ENCODE results near the gene PTPRS.

PTPRS gene

GRCh38 chr19:5308451-5309437 lies 31.9 kb downstream of the PTPRS start:
- Histone ChIP-seq H3K4me1 (ENCODE audit: insufficient read depth, insufficient read length) (peaks cover 11% of the 10 kb centered on the region), H3K9me3 (ENCODE audit: insufficient read depth, low read length) (no peaks in the 10 kb centered on the region), H3K4me3 (ENCODE audit: insufficient read length, low read depth) (no peak overlapping the region), H3K9ac (ENCODE audit: insufficient read length, low read depth) (no peak overlapping the region), H3K36me3 (ENCODE audit: insufficient read depth, insufficient read length, low read length) (peaks cover 22% of the 10 kb centered on the region), H3K27me3 (ENCODE audit: insufficient read depth, insufficient read length) (no peaks in the 10 kb centered on the region)
- no peak for DNase-seq (ENCODE audit: low read depth, low spot score)
- no peak for TF ChIP-seq YY1 (IDR thresholded peaks at IDR 0.05; ENCODE audit: insufficient read depth, insufficient read length)
- TF ChIP-seq ZNF274 (IDR thresholded peaks at IDR 0.05; ENCODE audit: low read depth, low read length): no peak
- no peak for TF ChIP-seq SUZ12 (IDR thresholded peaks at IDR 0.05; ENCODE audit: extremely low read depth, insufficient read depth, insufficient read length)

GRCh38 chr19:5307655-5308054 lies 33.0 kb downstream of the PTPRS start:
- no peaks in the 10 kb centered on the region for H3K27me3 ChIP-seq (ENCODE audit: insufficient read depth, insufficient read length)
- no peak for DNase-seq (ENCODE audit: low read depth, low spot score)
- peaks cover 19% of the 10 kb centered on the region for H3K36me3 ChIP-seq (ENCODE audit: insufficient read depth, insufficient read length, low read length)
- H3K4me3 ChIP-seq (ENCODE audit: insufficient read length, low read depth): no peak overlapping the region
- no peaks in the 10 kb centered on the region for H3K9me3 ChIP-seq (ENCODE audit: insufficient read depth, low read length)
- TF ChIP-seq ZNF274 (IDR thresholded peaks at IDR 0.05; ENCODE audit: low read depth, low read length) (no peak), SUZ12 (IDR thresholded peaks at IDR 0.05; ENCODE audit: extremely low read depth, insufficient read depth, insufficient read length) (no peak), YY1 (IDR thresholded peaks at IDR 0.05; ENCODE audit: insufficient read depth, insufficient read length) (no peak)
- H3K9ac ChIP-seq (ENCODE audit: insufficient read length, low read depth): no peak overlapping the region
- H3K4me1 ChIP-seq (ENCODE audit: insufficient read depth, insufficient read length): peaks cover 11% of the 10 kb centered on the region

- TF ChIP-seq YY1 (IDR thresholded peaks at IDR 0.05; ENCODE audit: insufficient read depth, insufficient read length) (no peak), SUZ12 (IDR thresholded peaks at IDR 0.05; ENCODE audit: extremely low read depth, insufficient read depth, insufficient read length) (no peak), ZNF274 (IDR thresholded peaks at IDR 0.05; ENCODE audit: low read depth, low read length) (no peak)
- Histone ChIP-seq H3K9ac (ENCODE audit: insufficient read length, low read depth) (no peak overlapping the region), H3K9me3 (ENCODE audit: insufficient read depth, low read length) (no peaks in the 10 kb centered on the region), H3K36me3 (ENCODE audit: insufficient read depth, insufficient read length, low read length) (peaks cover 8% of the 10 kb centered on the region), H3K4me3 (ENCODE audit: insufficient read length, low read depth) (no peak overlapping the region), H3K4me1 (ENCODE audit: insufficient read depth, insufficient read length) (peaks cover 15% of the 10 kb centered on the region), H3K27me3 (ENCODE audit: insufficient read depth, insufficient read length) (no peaks in the 10 kb centered on the region)
- no peak for DNase-seq (ENCODE audit: low read depth, low spot score)
These were observed 35.4 kb downstream of the PTPRS start for GRCh38 chr19:5305163-5305562.

GRCh38 chr19:5304486-5304885 lies 36.1 kb downstream of the PTPRS start:
- Histone ChIP-seq H3K27me3 (ENCODE audit: insufficient read depth, insufficient read length) (no peaks in the 10 kb centered on the region), H3K4me1 (ENCODE audit: insufficient read depth, insufficient read length) (peaks cover 11% of the 10 kb centered on the region), H3K9ac (ENCODE audit: insufficient read length, low read depth) (no peak overlapping the region), H3K36me3 (ENCODE audit: insufficient read depth, insufficient read length, low read length) (peaks cover 8% of the 10 kb centered on the region), H3K4me3 (ENCODE audit: insufficient read length, low read depth) (no peak overlapping the region), H3K9me3 (ENCODE audit: insufficient read depth, low read length) (no peaks in the 10 kb centered on the region)
- TF ChIP-seq YY1 (IDR thresholded peaks at IDR 0.05; ENCODE audit: insufficient read depth, insufficient read length) (no peak), ZNF274 (IDR thresholded peaks at IDR 0.05; ENCODE audit: low read depth, low read length) (no peak), SUZ12 (IDR thresholded peaks at IDR 0.05; ENCODE audit: extremely low read depth, insufficient read depth, insufficient read length) (no peak)
- no peak for DNase-seq (ENCODE audit: low read depth, low spot score)

DNA sequence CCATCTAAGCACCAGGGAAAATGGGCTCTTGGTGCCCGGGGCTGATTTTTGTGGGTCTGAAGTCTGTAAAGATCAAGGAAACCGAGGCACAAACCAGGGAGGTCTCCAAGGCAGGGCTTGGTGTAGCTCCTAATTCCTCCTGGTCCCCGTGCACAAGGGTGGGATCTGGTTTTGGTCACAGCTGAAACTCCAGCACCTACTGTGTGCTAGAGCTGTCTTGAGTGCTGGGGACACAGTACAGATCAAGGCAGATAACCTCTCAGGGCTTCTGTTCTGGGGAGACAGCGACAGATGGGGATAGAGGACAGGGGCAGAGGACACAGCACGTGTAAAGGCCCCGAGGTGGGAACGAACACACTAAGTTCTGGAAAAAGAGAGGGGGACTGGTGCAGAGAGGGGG lies 37.4 kb downstream of the PTPRS start:
- no peaks in the 10 kb centered on the region for H3K27me3 ChIP-seq (ENCODE audit: insufficient read depth, insufficient read length)
- peaks cover 7% of the 10 kb centered on the region for H3K36me3 ChIP-seq (ENCODE audit: insufficient read depth, insufficient read length, low read length)
- TF ChIP-seq ZNF274 (IDR thresholded peaks at IDR 0.05; ENCODE audit: low read depth, low read length): no peak
- no peak for TF ChIP-seq SUZ12 (IDR thresholded peaks at IDR 0.05; ENCODE audit: extremely low read depth, insufficient read depth, insufficient read length)
- TF ChIP-seq YY1 (IDR thresholded peaks at IDR 0.05; ENCODE audit: insufficient read depth, insufficient read length): no peak

DNA sequence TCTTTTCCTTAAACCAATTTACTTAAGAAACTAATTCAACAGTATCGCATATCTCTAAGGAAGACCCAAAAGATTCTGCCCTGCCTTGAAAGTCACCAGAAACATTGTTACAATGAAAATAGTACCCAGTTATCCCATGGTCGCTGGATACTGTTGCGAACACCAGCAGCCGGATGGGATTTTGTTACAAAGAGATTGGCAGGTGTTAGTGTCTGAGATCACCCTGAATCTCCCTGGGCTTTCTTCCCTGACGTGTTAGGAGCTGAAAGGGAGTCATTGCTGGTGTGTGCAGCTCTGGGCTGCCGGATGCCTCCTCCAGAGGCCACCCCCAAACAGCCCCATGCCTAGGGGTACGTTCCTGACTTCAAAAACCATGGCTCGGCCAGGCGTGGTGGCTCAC lies 38.2 kb downstream of the PTPRS start:
- TF ChIP-seq ZNF274 (IDR thresholded peaks at IDR 0.05; ENCODE audit: low read depth, low read length) (no peak), SUZ12 (IDR thresholded peaks at IDR 0.05; ENCODE audit: extremely low read depth, insufficient read depth, insufficient read length) (no peak), YY1 (IDR thresholded peaks at IDR 0.05; ENCODE audit: insufficient read depth, insufficient read length) (no peak)
- Histone ChIP-seq H3K4me3 (ENCODE audit: insufficient read length, low read depth) (no peak overlapping the region), H3K4me1 (ENCODE audit: insufficient read depth, insufficient read length) (peaks cover 11% of the 10 kb centered on the region), H3K9ac (ENCODE audit: insufficient read length, low read depth) (no peak overlapping the region), H3K9me3 (ENCODE audit: insufficient read depth, low read length) (no peaks in the 10 kb centered on the region), H3K36me3 (ENCODE audit: insufficient read depth, insufficient read length, low read length) (peaks cover 9% of the 10 kb centered on the region), H3K27me3 (ENCODE audit: insufficient read depth, insufficient read length) (no peaks in the 10 kb centered on the region)
- no peak for DNase-seq (ENCODE audit: low read depth, low spot score)

More for the DNA sequence above, 37.4 kb downstream of the PTPRS start:
- Histone ChIP-seq H3K9ac (ENCODE audit: insufficient read length, low read depth) (no peak overlapping the region), H3K9me3 (ENCODE audit: insufficient read depth, low read length) (no peaks in the 10 kb centered on the region), H3K4me1 (ENCODE audit: insufficient read depth, insufficient read length) (peaks cover 11% of the 10 kb centered on the region), H3K4me3 (ENCODE audit: insufficient read length, low read depth) (no peak overlapping the region)
- DNase-seq (ENCODE audit: low read depth, low spot score): no peak

DNA sequence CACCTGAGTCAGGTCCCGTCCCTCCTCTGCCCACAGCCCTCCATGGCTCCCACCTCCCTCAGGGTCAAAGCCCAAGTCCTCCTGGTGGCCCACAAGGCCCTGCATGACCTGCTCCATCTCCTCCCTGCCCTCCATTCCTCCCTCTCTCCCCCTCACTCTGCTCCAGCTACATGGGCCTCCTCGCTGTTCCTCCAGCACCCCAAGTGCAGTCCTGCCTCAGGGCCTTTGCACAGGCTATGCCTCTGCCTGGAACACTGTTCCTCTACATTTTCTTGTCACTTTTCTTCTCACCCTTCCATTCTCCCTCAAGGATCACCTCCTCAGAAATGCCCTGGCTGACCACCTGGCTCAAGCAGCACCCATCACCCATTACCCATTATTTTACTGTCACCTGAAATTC lies 41.5 kb downstream of the PTPRS start:
- Histone ChIP-seq H3K4me3 (ENCODE audit: insufficient read length, low read depth) (no peak overlapping the region), H3K27me3 (ENCODE audit: insufficient read depth, insufficient read length) (no peaks in the 10 kb centered on the region), H3K9me3 (ENCODE audit: insufficient read depth, low read length) (no peaks in the 10 kb centered on the region), H3K36me3 (ENCODE audit: insufficient read depth, insufficient read length, low read length) (peaks cover 9% of the 10 kb centered on the region), H3K9ac (ENCODE audit: insufficient read length, low read depth) (no peak overlapping the region), H3K4me1 (ENCODE audit: insufficient read depth, insufficient read length) (peaks cover 17% of the 10 kb centered on the region)
- TF ChIP-seq SUZ12 (IDR thresholded peaks at IDR 0.05; ENCODE audit: extremely low read depth, insufficient read depth, insufficient read length) (no peak), ZNF274 (IDR thresholded peaks at IDR 0.05; ENCODE audit: low read depth, low read length) (no peak), YY1 (IDR thresholded peaks at IDR 0.05; ENCODE audit: insufficient read depth, insufficient read length) (no peak)
- no peak for DNase-seq (ENCODE audit: low read depth, low spot score)
